GM19395 (cell line): ENCODE results near the gene FGL2.
"Not testable (repeated sequence)": the region's sequence is repeated elsewhere in the genome, so short reads cannot be mapped to it uniquely, and the experiment has no call there.

Source experiments
- ATAC-seq: cut with Tn5 transposase; IDR thresholded peaks from one replicate; pipeline ENCODE4 v1.9.1; 2021; ENCODE audit warnings: mild to moderate bottlenecking, moderate library complexity; ENCODE audit not compliant: unreplicated experiment

Gene FGL2

GRCh38 chr7:77172437-77173172 lies 27.0 kb downstream of the FGL2 start:
- not testable (repeated sequence) for ATAC-seq

GRCh38 chr7:77171073-77171472 lies 28.5 kb downstream of the FGL2 start:
- ATAC-seq = not testable (repeated sequence)

- peak; percentile 72 for ATAC-seq
Measured at GRCh38 chr7:77157446-77157845, 42.2 kb downstream of the FGL2 start.

- peak; percentile 91 for ATAC-seq
Measured at GRCh38 chr7:77157034-77157433, 42.6 kb downstream of the FGL2 start.

GRCh38 chr7:77155601-77156377 lies 43.8 kb downstream of the FGL2 start:
- ATAC-seq = not testable (repeated sequence)

GRCh38 chr7:77154917-77155464 lies 44.6 kb downstream of the FGL2 start:
- ATAC-seq = peak; percentile 51

- not testable (repeated sequence) for ATAC-seq
Measured at GRCh38 chr7:77152232-77152631, 47.4 kb downstream of the FGL2 start.
